IMR-90 (cell line): ENCODE measurements around the gene FRMD4B. TPM values are rescaled to one million over a fixed set of nuclear protein-coding genes. Genes with fewer than 3 reads are reported as not detected.
A peak's percentile ranks its signal among the peaks of the same experiment; 100 is the strongest.

Experiments
- ATAC-seq: fragments of 200-7000 bp; cut with Tn5 transposase; 2 replicates; pipeline ENCODE4 v1.9.1; 2020; ENCODE audit warnings: low read depth, mild to moderate bottlenecking, moderate library complexity
- BruUV-seq: library from RNA; stranded (reverse); fragments of 400-500 nt; replicated peaks from 2 replicates; lab custom pipeline; 2021; lab: Mats Ljungman, UMichigan
- CTCF ChIA-PET: fragments of 300-600 bp; formaldehyde crosslinking; extraction: SDS; loops from one replicate; lab custom pipeline; 2021; ENCODE audit warnings: antibody characterized with exemption; lab: Yijun Ruan, JAX
- POLR2A ChIA-PET: fragments of 300-600 bp; sonication (Branson Sonifier 250); formaldehyde crosslinking; loops from one replicate; lab custom pipeline; 2022; ENCODE audit warnings: antibody characterized with exemption; ENCODE audit not compliant: unreplicated experiment; lab: Charles Lee
- DNase-seq: peaks from one replicate; pipeline ENCODE4 v3.0.0; 2013
- H2AFZ ChIP-seq: replicated peaks from 2 replicates; pipeline ENCODE3; 2013; ENCODE audit warnings: low read length, mild to moderate bottlenecking; ENCODE audit not compliant: poor library complexity
- H2AK5ac ChIP-seq: 2 replicates; pipeline ENCODE4 v1.6.1; 2013; ENCODE audit warnings: low read depth, low read length, inconsistent platforms
- H2AK9ac ChIP-seq: replicated peaks from 2 replicates; pipeline ENCODE3; 2013; ENCODE audit warnings: mild to moderate bottlenecking, low read depth, low read length, moderate library complexity; ENCODE audit not compliant: poor library complexity
- H2BK120ac ChIP-seq: 2 replicates; pipeline ENCODE4 v1.6.1; 2013; ENCODE audit warnings: low read depth, low read length, inconsistent platforms
- H2BK15ac ChIP-seq: 3 replicates; pipeline ENCODE4 v1.6.1; 2013; ENCODE audit warnings: low read depth, low read length, inconsistent platforms
- H2BK20ac ChIP-seq: 2 replicates; pipeline ENCODE4 v1.6.1; 2013; ENCODE audit warnings: low read depth, mild to moderate bottlenecking, inconsistent platforms, low read length, moderate library complexity
- H2BK5ac ChIP-seq: 2 replicates; pipeline ENCODE4 v1.6.1; 2013; ENCODE audit warnings: mild to moderate bottlenecking, low read depth, low read length, inconsistent platforms; ENCODE audit not compliant: poor library complexity, severe bottlenecking
- H3K14ac ChIP-seq: replicated peaks from 2 replicates; pipeline ENCODE4 v1.6.1; 2013; ENCODE audit warnings: low read depth, low read length, inconsistent platforms
- H3K18ac ChIP-seq: 2 replicates; pipeline ENCODE4 v1.6.1; 2013; ENCODE audit warnings: low read depth, low read length, control low read depth
- H3K23ac ChIP-seq: 2 replicates; pipeline ENCODE4 v1.6.1; 2013; ENCODE audit warnings: low read depth, low read length, inconsistent platforms
- H3K27ac ChIP-seq: 2 replicates; pipeline ENCODE4 v1.5.1; 2013; ENCODE audit warnings: mild to moderate bottlenecking, control low read depth, low read length; ENCODE audit not compliant: insufficient read depth
- H3K27me3 ChIP-seq: 2 replicates; pipeline ENCODE4 v1.6.1; 2013; ENCODE audit warnings: low read length; ENCODE audit not compliant: control insufficient read depth, insufficient read depth
- H3K36me3 ChIP-seq: 2 replicates; pipeline ENCODE4 v1.6.1; 2013; ENCODE audit warnings: low read length, mixed read lengths; ENCODE audit not compliant: control insufficient read depth, insufficient read depth
- H3K4ac ChIP-seq: 2 replicates; pipeline ENCODE4 v1.6.1; 2013; ENCODE audit warnings: low read depth, low read length, inconsistent platforms
- H3K4me1 ChIP-seq: 2 replicates; pipeline ENCODE4 v1.6.1; 2013; ENCODE audit warnings: low read length, mixed read lengths; ENCODE audit not compliant: control insufficient read depth, insufficient read depth
- H3K4me2 ChIP-seq: 2 replicates; pipeline ENCODE4 v1.6.1; 2013; ENCODE audit warnings: low read depth, mild to moderate bottlenecking, control low read depth, low read length, moderate library complexity
- H3K4me3 ChIP-seq: 2 replicates; pipeline ENCODE4 v1.5.1; 2013; ENCODE audit warnings: low read depth, mild to moderate bottlenecking, control low read depth, low read length, moderate library complexity; ENCODE audit not compliant: insufficient read depth
- H3K56ac ChIP-seq: 2 replicates; pipeline ENCODE4 v1.6.1; 2013; ENCODE audit warnings: low read length, inconsistent platforms; ENCODE audit not compliant: insufficient read depth; ENCODE audit errors: extremely low read depth
- H3K79me1 ChIP-seq, 2 experiments: 2 replicates each; pipeline ENCODE4 v1.6.1; 2013; ENCODE audit warnings: low read length in 2 of 2, inconsistent platforms in 1 of 2, low read depth in 1 of 2
- H3K9ac ChIP-seq: 2 replicates; pipeline ENCODE4 v1.6.1; 2013; ENCODE audit warnings: low read depth, low read length, control low read depth
- H3K9me1 ChIP-seq: 2 replicates; pipeline ENCODE4 v1.6.1; 2013; ENCODE audit warnings: low read length, inconsistent platforms; ENCODE audit not compliant: insufficient read depth
- H3K9me3 ChIP-seq: 2 replicates; pipeline ENCODE4 v1.6.1; 2013; ENCODE audit warnings: low read length; ENCODE audit not compliant: control insufficient read depth, insufficient read depth
- H4K20me1 ChIP-seq: 2 replicates; pipeline ENCODE4 v1.6.1; 2013; ENCODE audit warnings: low read length, inconsistent platforms; ENCODE audit not compliant: insufficient read depth
- H4K5ac ChIP-seq: 2 replicates; pipeline ENCODE4 v1.6.1; 2013; ENCODE audit warnings: mild to moderate bottlenecking, low read depth, low read length, control low read depth
- H4K8ac ChIP-seq, 2 experiments: 2 replicates each; pipeline ENCODE4 v1.6.1; 2013; ENCODE audit warnings: low read depth in 2 of 2, low read length in 2 of 2, control low read depth in 1 of 2, inconsistent platforms in 1 of 2
- H4K91ac ChIP-seq: 2 replicates; pipeline ENCODE4 v1.6.1; 2013; ENCODE audit warnings: low read depth, low read length, inconsistent platforms; ENCODE audit not compliant: insufficient read depth
- BHLHE40 ChIP-seq: fragments of 150-350 bp; IDR thresholded peaks from 2 replicates; pipeline ENCODE4 v1.6.1; 2016; ENCODE audit warnings: mild to moderate bottlenecking, low read depth, low read length
- CHD1 ChIP-seq: IDR thresholded peaks from 2 replicates; pipeline ENCODE4 v1.6.1; 2012; ENCODE audit warnings: low read depth, low read length, improper control_type of control experiment
- MAFK ChIP-seq: IDR thresholded peaks from 2 replicates; pipeline ENCODE4 v1.6.1; 2012; ENCODE audit warnings: low read depth, low read length, improper control_type of control experiment
- MAZ ChIP-seq: IDR thresholded peaks from 2 replicates; pipeline ENCODE4 v1.6.1; 2012; ENCODE audit warnings: low read depth, mild to moderate bottlenecking, low read length, improper control_type of control experiment, moderate library complexity, borderline replicate concordance
- MXI1 ChIP-seq: IDR thresholded peaks from 2 replicates; pipeline ENCODE4 v1.6.1; 2012; ENCODE audit warnings: low read depth, mild to moderate bottlenecking, low read length, moderate library complexity, borderline replicate concordance
- NFE2L2 ChIP-seq: fragments of 150-350 bp; IDR thresholded peaks from 2 replicates; pipeline ENCODE4 v1.6.1; 2016; ENCODE audit warnings: low read depth, mild to moderate bottlenecking, low read length
- RAD21 ChIP-seq: IDR thresholded peaks from 2 replicates; pipeline ENCODE4 v1.6.1; 2012; ENCODE audit warnings: low read length, improper control_type of control experiment
- RFX5 ChIP-seq: IDR thresholded peaks from 2 replicates; pipeline ENCODE4 v1.8.0; 2012; ENCODE audit warnings: low read depth, mild to moderate bottlenecking, low read length, moderate library complexity
- SMC3 ChIP-seq: fragments of 150-350 bp; IDR thresholded peaks from 2 replicates; pipeline ENCODE4 v1.6.1; 2016; ENCODE audit warnings: low read depth, mild to moderate bottlenecking, antibody characterized with exemption, low read length, moderate library complexity
- WGBS, 2 experiments: methylation state at CpG; one replicate each; pipeline versions ENCODE4 v1.1.5 to v1.1.7; 2013; ENCODE audit warnings: missing lambda C conversion rate in 2 of 2; ENCODE audit not compliant: insufficient read length in 1 of 2; ENCODE audit errors: extremely low coverage in 2 of 2; 5-methylcytosine and 5-hydroxymethylcytosine counted together
- dilution Hi-C: fragments of 300-500 bp; cut with HindIII; formaldehyde crosslinking; loops from one replicate; pipeline ENCODE4 v1.14.3; 2018; ENCODE audit warnings: low sequenced_read_pairs; ENCODE audit not compliant: unreplicated experiment
- in situ Hi-C: fragments of 300-500 bp; cut with MboI; formaldehyde crosslinking; loops from 3 replicates; pipeline ENCODE4 v1.14.3; 2019; ENCODE audit warnings: low sequenced_read_pairs, inconsistent platforms, mixed read lengths
- intact Hi-C: fragments of 100-400 bp; cut with micrococcal nuclease; formaldehyde crosslinking; loops from 2 replicates; pipeline ENCODE4 v1.10.0; 2022
- polyA plus RNA-seq, 3 experiments: library from polyadenylated mRNA; depleted of rRNA; stranded (reverse); fragments of >200 nt; gene quantifications; 2 replicates each; pipeline ENCODE4 v1.2.3, GENCODE V29; 2012; ENCODE audit warnings: low replicate concordance in 1 of 3
- total RNA-seq: library from RNA; depleted of rRNA; stranded (reverse); fragments of >200 nt; gene quantifications from 2 replicates; pipeline ENCODE4 v1.2.3, GENCODE V29; 2012
- TF ChIP-seq, protein P1 (sequence below): fragments of 150-350 bp; IDR thresholded peaks from 2 replicates; pipeline ENCODE4 v1.6.1; 2017; ENCODE audit warnings: mild to moderate bottlenecking, antibody characterized with exemption, low read length, low read depth
- TF ChIP-seq, protein P2 (sequence below): fragments of 150-350 bp; IDR thresholded peaks from 2 replicates; pipeline ENCODE4 v1.6.1; 2016; ENCODE audit warnings: low read depth, mild to moderate bottlenecking, low read length, moderate library complexity, borderline replicate concordance
- TF ChIP-seq, protein P3 (sequence below): conservative IDR thresholded peaks from 2 replicates; pipeline ENCODE4 v1.5.1; 2012; ENCODE audit warnings: mild to moderate bottlenecking, low read depth, low read length, improper control_type of control experiment

FRMD4B gene
- total and polyA plus RNA-seq, 2 of the 4 experiments (the other 2 are of a cell fraction), result 0.14 to 0.36 TPM

DNA sequence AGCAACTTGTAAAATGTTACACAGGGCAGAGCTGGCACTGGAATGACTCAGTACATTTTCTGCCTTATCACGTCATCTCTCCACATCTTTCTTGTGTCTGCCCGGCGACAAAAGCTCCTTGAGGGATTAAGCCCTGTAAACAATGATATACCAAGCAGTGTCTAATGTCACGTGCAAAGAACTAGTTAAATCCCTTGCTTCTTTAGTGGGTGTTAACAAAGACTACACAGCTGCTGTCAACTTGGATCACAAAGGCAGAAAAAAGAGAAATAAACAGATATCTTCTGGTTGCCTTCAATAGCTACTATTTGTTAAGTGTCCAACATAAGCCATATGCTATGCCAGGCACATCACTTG, 48.1 kb upstream of the FRMD4B start:
- DNase-seq (peak; percentile 23), ATAC-seq (peak; percentile 74)
- H4K8ac ChIP-seq, result no peak overlapping the region
- H4K91ac ChIP-seq, result no peak overlapping the region
- TF ChIP-seq NFE2L2, result peak; percentile 42; the same call in 1 of the 2 replicates
- TF ChIP-seq, protein P1, sequence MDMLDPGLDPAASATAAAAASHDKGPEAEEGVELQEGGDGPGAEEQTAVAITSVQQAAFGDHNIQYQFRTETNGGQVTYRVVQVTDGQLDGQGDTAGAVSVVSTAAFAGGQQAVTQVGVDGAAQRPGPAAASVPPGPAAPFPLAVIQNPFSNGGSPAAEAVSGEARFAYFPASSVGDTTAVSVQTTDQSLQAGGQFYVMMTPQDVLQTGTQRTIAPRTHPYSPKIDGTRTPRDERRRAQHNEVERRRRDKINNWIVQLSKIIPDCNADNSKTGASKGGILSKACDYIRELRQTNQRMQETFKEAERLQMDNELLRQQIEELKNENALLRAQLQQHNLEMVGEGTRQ, result no peak
- TF ChIP-seq MAFK, result no peak
- TF ChIP-seq, protein P2, sequence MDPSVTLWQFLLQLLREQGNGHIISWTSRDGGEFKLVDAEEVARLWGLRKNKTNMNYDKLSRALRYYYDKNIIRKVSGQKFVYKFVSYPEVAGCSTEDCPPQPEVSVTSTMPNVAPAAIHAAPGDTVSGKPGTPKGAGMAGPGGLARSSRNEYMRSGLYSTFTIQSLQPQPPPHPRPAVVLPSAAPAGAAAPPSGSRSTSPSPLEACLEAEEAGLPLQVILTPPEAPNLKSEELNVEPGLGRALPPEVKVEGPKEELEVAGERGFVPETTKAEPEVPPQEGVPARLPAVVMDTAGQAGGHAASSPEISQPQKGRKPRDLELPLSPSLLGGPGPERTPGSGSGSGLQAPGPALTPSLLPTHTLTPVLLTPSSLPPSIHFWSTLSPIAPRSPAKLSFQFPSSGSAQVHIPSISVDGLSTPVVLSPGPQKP, result no peak
- TF ChIP-seq MAZ, result no peak
- no peak for TF ChIP-seq RAD21
- TF ChIP-seq RFX5, result no peak
- 0 out of 2 replicates have a peak, but pooled peaks have one; percentile 23 for TF ChIP-seq BHLHE40
- no peak for TF ChIP-seq CHD1
- TF ChIP-seq SMC3, result no peak
- TF ChIP-seq, protein P3, sequence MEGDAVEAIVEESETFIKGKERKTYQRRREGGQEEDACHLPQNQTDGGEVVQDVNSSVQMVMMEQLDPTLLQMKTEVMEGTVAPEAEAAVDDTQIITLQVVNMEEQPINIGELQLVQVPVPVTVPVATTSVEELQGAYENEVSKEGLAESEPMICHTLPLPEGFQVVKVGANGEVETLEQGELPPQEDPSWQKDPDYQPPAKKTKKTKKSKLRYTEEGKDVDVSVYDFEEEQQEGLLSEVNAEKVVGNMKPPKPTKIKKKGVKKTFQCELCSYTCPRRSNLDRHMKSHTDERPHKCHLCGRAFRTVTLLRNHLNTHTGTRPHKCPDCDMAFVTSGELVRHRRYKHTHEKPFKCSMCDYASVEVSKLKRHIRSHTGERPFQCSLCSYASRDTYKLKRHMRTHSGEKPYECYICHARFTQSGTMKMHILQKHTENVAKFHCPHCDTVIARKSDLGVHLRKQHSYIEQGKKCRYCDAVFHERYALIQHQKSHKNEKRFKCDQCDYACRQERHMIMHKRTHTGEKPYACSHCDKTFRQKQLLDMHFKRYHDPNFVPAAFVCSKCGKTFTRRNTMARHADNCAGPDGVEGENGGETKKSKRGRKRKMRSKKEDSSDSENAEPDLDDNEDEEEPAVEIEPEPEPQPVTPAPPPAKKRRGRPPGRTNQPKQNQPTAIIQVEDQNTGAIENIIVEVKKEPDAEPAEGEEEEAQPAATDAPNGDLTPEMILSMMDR, result no peak
- TF ChIP-seq MXI1, result no peak
- H3K9me3 ChIP-seq, result no peaks in the 10 kb centered on the region
- no peaks in the 10 kb centered on the region for H3K4me1 ChIP-seq
- H3K9me1 ChIP-seq, result no peaks in the 10 kb centered on the region
- H3K27me3 ChIP-seq, result peaks cover 2% of the 10 kb centered on the region; the same call in 1 of the 2 replicates
- no peak overlapping the region for H4K5ac ChIP-seq
- no peak overlapping the region for H3K23ac ChIP-seq
- H2AK9ac ChIP-seq, result no peak overlapping the region
- no peak overlapping the region for H2BK15ac ChIP-seq
- dilution Hi-C loops (no loop called here), in situ Hi-C loops (no loop called here), intact Hi-C loops (no loop called here)
- no peak overlapping the region for H3K14ac ChIP-seq
- H2BK120ac ChIP-seq, result no peak overlapping the region
- ChIA-PET POLR2A (no interaction called here), CTCF (interaction anchor here (1.3 kb wide), 1 partner anchor 10 kb away, joined by 4 read pairs; no protein-coding TSS in a partner anchor)
- no peak overlapping the region for H2BK5ac ChIP-seq
- no peak overlapping the region for H3K4me3 ChIP-seq
- no peak overlapping the region for H2AK5ac ChIP-seq
- no CpG with 5 or more reads among the region's 4 CpGs for WGBS, 2 experiments
- no peak overlapping the region for H2AFZ ChIP-seq
- no peaks in the 10 kb centered on the region for H3K36me3 ChIP-seq
- no peak overlapping the region for H3K56ac ChIP-seq
- H4K20me1 ChIP-seq, result no peaks in the 10 kb centered on the region
- no peak overlapping the region for H2BK20ac ChIP-seq
- no peak overlapping the region; the same call in 1 of the 2 replicates for H3K27ac ChIP-seq
- no peak overlapping the region for H3K4ac ChIP-seq
- BruUV-seq, result no TSS peak
- H3K79me1 ChIP-seq, result no peaks in the 10 kb centered on the region
- no peak overlapping the region; the same call in 1 of the 2 replicates for H3K4me2 ChIP-seq
- no peak overlapping the region for H3K18ac ChIP-seq
- H3K9ac ChIP-seq, result no peak overlapping the region
